ENCODE measurements around the gene RASGEF1C.
A peak's percentile ranks its signal among the peaks of the same experiment; 100 is the strongest.

The RASGEF1C gene

DNA sequence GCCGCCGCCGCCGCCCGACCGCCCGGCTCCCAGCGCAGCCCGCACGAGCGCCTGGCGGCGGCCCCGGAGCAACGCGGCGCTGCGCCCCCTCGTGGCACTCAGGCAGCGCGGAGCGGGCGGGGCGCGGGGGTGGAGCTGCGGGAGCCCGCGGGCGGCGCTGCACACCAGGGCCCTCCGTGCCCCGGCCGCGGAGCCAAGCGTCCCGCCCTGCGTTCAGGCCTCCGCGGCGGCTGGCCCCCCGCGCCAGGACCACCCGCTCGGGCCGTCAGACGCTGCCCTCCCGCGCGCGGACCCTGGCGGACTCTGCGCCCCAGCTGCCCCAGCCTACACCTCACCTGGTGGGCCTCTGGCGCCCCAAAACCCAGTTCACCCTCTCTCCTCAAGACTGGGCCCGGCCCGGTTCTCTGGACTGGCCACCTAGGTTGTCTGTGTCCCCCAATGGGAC is at the start of gene RASGEF1C:
Gene RASGEF1C (minus strand): TSS at position 75 of the 445 bp plus-strand sequence. CDS start 71,159 bp downstream, outside the sequence.
- peak; percentile 31 to 55 for DNase-seq (ENCODE audit: low read depth in 2 of 2)

DNA sequence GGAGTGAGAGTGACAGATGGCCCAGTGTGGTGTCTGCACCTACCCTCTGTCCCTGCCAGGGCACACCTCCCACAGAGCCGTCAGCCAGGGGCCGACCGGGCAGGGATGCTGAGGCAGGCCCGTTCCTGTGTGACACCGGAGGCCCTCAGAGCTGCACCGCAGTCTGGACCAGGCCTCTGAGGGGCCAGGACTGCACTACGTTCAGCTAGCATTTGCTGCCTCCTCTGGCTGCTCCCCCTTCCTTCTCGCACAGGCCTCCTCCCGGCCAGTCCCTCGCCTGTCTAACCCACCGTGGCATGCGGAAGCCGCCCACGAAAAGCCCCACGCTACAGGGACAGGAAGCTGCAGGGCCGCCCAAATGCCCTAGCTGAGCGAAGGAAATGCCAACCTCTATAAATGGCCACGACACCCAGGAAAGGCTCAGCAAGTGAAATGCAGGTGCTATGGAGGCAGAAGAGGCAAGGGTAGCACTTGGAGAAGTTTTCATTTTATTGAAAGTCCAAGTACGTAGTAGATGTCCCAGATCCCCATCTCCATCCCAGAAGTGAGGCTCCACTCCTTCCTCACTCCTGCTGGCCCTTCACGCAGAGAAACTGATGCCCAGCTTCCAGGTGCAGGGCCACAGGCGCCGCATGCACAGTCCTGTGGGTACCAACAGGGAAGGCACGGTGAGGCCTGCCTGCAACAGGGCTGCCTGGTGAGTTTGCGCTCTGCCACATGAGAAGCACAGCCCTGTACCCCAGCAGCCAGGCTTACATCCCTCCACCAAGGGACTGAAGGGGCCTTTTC is 44.2 kb upstream of the RASGEF1C start:
- no peak for DNase-seq (ENCODE audit: low read depth in 2 of 2)

DNA sequence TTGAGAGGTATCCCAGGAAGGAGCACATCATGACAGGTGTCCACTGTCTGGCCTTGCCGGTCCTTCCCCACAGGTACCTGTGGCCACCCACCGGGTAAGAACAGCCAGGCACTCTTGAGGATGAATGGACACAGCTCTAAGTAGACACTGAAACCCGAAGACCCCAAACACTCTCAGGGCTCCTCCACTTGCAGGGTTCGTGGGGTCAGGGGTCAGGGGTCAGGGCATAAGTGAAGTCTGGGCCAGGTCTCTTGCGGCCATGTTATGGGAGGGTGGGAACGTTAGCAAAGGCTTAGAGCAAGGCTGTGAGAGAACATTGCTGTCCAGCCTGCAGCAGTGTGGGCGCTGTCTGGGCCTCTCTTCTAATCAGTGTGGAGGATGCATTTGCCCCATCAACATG is 42.9 kb upstream of the RASGEF1C start:
- no peak for DNase-seq (ENCODE audit: low read depth in 2 of 2)

DNA sequence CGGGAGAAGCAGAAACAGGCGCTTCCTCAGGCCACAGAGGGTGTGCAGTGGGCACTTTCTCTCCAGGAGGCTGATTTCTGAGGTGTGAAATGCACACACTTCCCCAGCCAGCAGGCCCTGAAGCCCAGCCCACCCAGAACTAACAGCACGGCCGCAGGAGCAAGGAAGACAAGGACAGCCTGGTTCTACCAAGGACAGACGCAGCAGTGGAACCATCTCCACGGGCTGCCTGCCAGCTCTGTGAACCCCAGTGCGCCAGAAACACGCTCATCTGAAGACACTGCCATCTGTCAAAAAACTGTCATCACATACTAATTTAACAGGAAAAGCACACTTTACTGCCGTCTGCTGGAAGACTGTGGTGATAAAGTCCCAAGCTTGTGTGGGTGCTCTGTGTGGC is 42.1 kb upstream of the RASGEF1C start:
- DNase-seq (ENCODE audit: low read depth in 2 of 2) = no peak

DNA sequence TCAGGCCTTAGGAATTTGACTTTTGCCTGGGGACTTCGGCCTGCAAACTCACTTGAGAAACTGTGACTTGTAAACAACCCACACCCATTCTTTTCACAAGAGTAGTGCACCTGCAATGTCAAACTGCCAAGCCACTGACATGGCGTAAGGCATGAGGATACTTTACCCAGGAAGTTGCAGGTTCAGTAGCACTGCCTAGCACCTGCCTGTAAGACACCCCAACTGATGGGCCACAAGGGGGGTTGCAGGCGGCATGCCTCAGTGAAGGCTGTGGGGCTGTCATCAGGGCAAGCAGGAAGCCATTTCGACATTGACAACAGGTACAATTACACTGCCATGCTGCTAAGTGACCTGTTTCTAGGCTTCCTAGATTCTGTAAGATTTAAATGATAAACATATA is 41.3 kb upstream of the RASGEF1C start:
- DNase-seq (ENCODE audit: low read depth in 2 of 2) = no peak

DNA sequence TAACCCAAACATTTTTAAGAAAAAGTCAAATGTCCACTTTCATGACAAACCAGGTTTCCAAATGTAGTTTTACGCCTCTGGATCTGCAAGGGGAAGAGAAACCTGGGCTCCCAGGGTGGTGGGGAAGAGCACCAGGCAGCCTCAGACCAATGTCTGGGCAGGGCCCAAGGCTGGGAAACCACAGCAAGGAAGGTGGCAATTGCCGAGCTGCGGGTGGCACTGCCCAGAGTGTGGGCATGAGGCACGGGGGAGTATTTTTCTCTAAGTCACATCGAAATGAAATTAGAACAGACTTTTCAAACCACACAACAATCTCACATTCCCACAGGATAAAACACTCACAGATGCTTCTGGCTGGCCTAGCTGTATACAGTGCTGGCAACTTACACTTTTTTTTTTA is 32.6 kb upstream of the RASGEF1C start:
- no peak for DNase-seq (ENCODE audit: low read depth in 2 of 2)

DNA sequence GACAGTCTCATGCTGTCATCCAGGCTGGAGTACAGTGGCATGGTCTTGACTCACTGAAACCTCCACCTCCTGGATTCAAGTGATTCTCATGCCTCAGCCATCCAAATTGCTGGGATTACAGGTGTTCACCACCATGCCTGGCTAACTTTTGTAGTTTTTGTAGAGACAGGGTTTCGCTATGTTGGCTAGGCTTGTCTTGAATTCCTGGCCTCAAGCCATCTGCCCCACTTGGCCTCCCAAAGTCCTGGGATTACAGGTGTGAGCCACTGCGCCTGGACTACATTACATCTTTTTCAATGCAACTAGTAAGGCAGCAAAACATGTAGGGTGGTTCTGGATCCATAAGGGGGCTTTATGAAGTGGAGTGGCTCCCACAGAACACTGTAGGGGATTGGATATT is 29.6 kb upstream of the RASGEF1C start:
- no peak for DNase-seq (ENCODE audit: low read depth in 2 of 2)

DNA sequence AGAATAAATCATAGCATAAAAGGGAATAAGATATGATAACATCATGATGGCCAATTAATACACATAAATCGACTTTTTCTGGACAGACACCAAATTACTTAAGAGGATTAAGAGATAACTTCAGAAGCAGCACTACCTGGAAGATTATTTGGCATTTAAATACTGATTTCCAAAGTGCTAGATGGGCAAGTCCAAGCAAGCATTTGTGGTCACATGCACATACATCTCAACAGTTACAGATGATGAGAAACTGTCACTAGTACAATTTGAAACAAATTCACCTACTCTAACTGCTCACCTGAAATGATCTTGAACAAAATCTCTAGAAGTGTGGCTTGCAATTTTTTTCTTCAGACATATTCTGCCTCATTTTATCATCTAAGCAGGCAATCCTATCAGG is 26.8 kb upstream of the RASGEF1C start:
- no peak for DNase-seq (ENCODE audit: low read depth in 2 of 2)

DNA sequence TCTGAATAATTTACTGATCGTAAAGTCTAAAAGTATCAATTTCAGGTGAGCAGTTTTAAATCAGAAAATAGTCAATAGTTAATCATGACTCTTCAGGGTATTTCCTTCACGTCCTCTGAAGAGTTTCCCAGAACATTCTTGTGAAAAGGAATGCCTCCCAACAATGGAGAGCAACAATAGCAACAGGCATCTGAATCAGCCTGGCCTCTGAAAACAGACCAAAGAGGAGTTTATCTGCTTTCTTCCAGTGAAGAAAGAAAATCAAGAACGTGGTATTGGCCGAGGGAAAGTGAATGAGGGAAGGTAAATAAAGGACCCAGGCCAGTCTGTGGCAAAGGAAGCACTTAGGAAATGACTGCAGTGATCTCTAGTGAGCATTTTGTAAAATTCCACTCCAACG is 26.1 kb upstream of the RASGEF1C start:
- no peak for DNase-seq (ENCODE audit: low read depth in 2 of 2)

DNA sequence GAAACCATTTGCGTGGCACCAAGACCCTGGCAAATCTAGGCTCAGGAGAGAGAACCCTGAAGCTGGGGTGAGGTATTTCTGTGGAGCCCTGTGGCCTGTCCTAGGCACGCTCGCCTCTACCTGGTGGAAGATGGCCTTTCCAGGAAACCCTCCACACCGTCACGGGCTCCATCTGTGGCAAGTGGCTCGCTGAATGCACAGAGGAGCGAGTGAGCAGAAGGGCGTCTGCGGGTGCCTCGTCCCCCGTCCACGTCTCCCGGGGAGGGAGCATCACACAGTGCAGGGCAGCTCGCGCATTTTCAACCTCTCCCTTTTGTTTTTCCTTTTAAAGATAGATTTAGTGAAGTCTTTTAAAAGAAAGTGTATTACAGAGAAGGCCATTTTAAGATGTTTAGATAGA is 25.3 kb upstream of the RASGEF1C start:
- DNase-seq (ENCODE audit: low read depth in 2 of 2) = no peak

DNA sequence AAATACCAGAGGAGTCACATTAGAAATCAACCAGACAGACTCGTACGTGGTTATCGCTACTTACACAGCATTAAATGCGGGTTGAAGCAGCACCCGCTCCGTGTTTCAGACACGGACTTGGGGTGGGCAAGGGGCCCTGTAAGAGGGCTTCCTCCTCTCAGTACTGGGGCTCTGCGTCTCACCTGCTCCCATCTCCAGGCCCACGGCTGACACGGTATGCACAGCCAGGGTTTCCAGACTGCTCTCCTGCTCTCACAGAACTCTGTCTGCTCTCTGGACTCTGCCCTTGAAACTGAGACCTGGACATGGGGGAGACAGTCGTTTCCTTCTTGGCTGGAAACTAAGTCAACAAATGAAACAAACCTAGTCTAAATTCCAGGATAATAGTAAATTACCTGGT is 24.7 kb upstream of the RASGEF1C start:
- DNase-seq (ENCODE audit: low read depth in 2 of 2) = no peak

DNA sequence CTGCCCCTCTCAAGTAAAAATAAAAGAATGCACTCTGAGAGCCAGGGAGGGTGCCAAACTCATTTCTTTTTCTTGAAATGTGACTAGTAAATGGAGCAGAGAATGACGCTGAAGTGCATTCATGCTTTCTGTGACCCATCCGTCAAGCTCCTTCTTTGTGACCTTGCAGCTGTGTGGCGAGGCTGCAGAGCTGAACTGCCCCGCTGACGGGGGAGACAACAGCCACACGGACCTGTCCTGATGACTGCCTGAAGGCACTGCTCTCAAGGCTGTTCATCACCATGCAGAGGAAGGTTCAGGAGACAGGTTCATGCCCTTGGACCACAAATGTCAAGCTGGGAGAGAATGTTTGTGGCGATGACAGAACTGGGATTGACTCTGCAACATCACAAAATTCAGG is 21.0 kb upstream of the RASGEF1C start:
- no peak for DNase-seq (ENCODE audit: low read depth in 2 of 2)

DNA sequence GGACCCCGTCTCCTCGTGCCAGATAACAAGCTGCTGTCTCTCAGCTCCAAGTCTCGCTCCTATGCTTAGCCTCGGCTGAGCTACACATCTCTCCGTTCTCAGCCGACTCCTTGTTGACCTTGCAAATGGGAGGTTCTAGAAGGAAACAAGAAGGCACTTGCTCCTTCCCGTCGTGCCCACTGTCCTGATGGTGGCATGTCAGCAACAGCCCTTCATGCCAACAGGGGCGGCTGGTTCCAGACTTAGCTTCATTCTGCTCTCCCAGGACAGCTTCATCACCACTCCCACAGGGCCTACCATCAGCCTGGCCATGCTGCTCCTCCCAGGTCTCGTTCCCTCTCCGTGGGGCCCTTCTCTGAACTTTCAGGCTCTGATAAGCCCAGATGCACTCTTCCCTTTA is 13.0 kb upstream of the RASGEF1C start:
- DNase-seq (ENCODE audit: low read depth in 2 of 2) = no peak

DNA sequence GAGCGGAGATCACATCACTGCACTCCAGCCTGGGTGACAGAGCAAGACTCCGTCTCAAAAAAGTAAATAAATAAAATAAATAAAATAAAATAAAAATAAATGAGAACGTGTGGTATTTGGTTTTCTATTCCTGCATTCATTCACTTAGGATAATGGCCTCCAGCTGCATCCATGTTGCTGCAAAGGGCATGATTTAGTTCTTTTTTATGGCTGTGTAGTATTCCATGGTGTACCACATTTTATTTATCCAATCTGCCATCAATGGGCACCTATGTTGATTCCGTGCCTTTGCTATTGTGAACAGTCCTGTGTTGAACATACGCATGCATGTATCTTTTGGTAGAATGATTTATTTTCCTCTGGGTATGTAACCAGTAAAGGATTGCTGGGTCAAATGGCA is 8.8 kb upstream of the RASGEF1C start:
- DNase-seq (ENCODE audit: low read depth in 2 of 2) = no peak

DNA sequence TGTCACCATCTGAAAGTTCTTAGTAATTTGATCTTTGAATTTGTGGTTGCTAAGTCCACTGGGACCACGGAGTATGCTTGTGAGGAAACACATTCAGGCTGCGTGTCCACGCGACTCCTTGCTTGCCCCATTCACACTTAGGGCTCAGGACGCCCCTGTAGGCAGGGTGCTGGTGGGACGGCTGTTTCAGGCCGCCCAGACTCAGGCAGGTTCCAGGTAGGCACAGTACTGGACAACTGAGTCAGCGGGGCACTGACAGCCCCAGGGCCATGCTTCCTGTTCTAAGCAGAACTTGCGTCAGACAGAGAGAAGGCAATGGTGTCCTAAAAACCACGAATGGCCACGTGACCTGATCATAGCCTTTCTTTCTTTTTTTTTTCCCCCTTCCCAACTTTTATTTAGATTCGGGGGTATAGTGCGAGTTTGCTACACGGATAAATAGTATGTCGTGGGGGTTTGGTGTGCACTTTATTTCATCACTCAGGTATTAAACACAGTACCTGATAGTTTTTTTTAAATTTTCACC is 7.7 kb upstream of the RASGEF1C start:
- DNase-seq (ENCODE audit: low read depth in 2 of 2) = no peak

DNA sequence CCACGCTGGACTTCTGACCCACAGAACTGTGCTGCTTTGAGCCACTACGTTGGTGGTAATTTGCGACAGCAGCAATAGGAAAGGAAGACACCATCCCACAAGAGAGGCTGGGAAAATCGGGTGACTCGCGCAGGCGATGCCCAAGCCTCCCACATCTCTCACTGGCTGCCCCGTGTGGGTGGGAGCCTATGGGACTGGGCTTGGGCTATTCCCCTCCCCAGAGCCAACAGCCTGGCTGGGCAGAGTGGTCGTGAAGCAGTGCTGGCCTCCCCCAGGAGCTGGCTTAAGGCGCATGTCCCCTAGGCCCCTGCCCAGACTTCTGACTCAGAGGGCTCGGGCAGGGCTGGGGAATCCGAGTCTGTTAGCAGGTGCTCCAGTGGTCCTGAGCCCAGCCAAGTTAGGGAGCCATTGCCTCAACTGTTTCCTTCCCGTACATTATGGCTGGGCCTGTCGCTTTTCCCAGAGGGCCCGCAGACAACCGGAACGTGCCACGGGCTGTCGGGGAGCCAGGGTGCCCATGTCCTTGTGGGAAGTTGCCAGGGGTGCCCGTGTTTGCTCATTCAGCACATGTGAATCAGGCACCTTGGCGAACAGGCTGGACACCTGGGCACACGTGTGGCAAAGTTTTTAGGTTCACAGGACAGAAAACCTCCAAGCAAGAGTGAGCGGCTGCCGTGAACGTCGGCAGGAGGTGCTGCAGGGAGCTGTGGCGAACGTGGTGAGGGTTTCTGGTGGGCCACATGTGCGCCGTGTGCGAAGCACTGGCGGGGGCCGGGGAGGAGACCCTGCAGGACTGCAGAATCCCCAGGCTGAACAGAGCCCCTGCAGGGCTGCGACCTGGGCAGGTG is 7.0 kb upstream of the RASGEF1C start:
- DNase-seq (ENCODE audit: low read depth in 2 of 2) = no peak

DNA sequence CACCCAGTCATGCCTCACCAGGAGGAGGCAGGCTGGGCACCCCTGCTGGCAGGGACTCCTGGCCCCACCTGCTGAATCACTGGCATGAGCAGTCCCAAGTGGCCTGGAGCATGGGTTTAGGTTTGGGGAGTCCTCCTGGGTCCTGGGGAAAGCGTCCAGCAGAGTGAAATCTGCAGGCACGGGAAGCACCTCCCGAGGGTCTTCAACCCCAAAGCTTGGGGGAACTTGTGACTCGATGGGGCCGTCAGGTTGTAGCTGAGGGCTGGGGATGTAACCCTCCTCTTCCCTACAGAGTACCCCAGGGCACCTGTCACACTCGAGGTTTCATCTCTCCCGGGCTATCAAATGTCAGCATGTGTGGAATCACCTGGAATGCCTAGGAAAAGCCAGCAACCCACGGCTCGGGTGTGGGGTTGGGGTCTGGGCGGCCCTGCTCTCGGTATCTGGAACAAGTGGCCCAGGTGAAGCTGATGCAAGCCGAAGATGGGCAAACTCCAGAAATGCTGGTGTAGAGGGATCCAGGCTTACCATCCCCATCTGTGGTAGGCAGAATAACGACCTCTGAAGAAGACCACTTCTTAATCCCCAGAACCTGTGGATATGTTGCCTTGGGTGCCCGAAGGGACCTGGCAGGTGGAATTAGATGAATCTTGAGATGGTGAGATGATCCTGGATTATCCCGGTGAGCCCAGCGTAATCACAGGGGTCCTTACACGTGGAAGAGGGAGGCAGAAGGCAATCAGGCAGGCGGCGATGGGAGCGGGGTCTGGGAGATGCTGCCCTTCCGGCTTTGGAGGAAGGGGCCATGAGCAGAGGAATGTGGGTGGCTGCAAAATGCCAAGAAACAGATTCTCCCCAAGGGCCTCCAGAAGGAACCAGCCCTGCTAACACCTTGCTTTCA is 6.1 kb upstream of the RASGEF1C start:
- DNase-seq (ENCODE audit: low read depth in 2 of 2) = no peak

DNA sequence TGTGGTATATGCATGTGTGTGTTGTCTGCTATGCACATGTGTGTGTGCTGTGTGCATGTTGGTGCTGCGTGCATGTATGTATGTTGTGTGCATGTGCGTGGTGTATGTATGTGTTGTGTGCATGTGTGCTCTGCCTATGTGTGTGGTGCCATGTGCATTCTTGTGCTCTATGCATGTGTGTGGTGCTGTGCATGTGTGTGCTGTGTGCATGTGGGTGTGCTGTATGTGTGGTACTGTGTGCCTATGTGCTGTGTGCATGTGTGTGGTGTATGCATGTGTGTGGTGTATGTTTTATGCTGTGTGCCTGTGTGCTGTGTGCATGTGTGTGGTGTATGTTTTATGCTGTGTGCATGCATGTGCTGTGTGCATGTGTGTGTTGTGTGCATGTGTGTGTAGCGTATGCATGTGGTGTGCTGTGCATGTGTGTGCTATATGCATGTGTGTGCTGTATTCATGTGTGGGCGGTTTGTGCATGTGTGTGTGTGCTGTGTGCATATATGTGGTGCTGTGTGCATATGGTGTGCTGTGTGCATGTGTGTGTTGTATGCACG is 4.7 kb upstream of the RASGEF1C start:
- DNase-seq (ENCODE audit: low read depth in 2 of 2) = no peak

DNA sequence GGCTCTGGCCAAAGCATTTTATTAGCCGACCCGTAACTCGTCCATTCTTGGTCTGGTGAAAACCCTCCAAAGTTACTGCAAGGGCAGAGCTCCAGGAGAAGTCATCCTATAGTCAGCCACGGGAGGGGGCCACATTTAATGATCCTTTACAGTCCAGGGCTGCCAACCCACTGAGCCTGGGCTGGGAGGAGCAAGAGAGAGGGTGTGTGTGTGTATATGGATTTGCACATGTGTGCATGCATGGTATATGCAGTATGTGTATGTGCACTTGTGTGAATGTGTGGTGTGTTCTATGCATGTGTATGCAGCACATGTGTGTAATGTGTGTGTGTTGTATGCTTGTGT is 4.2 kb upstream of the RASGEF1C start:
- no peak for DNase-seq (ENCODE audit: low read depth in 2 of 2)

DNA sequence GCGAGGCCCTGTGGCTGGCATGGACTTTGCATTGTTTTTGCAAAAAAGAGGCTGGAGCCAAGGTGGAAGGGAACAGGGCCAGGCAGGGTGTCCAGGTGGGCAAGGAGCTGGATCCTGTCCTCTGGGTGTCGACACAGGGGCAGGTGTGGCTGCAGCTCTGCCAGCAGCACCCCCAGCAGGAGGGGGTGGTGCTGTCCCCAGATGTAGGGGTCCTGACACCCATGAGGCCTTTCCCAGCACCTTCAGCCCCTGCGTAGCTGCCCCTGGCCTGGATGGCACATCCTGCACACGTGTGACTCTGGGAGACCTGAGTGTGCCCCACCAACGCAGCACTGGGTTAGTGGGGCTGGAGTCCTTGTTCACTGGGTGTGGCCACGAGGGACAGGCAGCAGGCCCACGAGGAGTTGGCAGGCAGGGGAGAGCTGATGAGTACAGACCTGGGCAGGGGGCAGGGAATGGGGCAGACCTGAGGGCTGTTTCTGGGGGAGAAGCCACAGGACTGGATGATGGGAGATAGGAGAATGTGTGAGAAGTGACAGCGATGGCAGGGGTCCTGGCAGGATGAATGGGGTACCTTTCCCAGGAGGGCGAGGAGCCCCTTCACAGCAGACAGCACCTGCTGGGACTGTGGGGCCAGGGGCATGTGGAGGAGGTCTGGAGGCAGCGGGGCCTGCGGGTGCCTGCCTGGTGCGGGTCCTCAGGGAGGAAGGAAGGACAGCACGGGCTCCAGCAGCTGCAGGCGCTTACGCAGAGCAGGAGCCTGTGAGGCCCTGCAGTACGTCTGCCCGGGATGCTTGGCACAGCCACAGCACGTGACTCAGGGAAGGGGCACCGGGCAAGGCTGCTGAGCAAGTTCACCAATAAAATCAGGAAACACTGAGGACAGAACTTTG is 3.6 kb upstream of the RASGEF1C start:
- DNase-seq (ENCODE audit: low read depth in 2 of 2) = no peak

DNA sequence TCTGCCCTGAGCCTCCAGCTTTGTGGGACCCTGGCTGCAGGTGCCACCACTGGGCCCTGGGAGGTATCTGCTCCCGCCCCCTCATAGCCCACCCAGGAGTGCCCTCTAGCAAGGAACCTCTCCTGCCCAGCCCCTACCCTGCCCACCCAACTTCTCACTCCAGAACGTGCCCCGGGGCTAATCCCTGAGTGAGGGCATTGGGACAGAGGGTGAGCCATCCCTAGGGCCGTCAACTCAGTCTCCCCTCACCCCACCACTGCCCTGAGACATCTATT is 2.7 kb upstream of the RASGEF1C start:
- DNase-seq (ENCODE audit: low read depth in 2 of 2) = no peak

Data from stimulated activated CD4-positive, alpha-beta T cell treated with anti-CD3 and anti-CD28 coated beads, Interleukin-12 subunit alpha, Interleukin-12 subunit beta, amount 100 ng/mL, for 24 hours (primary cell).